Mesenchymal stem cell (in vitro differentiated cells and primary cell): ENCODE data around the gene POU6F2.

Experiments used
- DNase-seq: peaks from one replicate; pipeline ENCODE4 v3.0.0-alpha.2; 2013
- H2AFZ ChIP-seq: one replicate; pipeline ENCODE4 v1.6.1; 2013; ENCODE audit warnings: low read depth, mild to moderate bottlenecking, control low read depth, inconsistent platforms, low read length, moderate library complexity
- H2AK5ac ChIP-seq: 2 replicates; pipeline ENCODE4 v1.6.1; 2013; ENCODE audit warnings: low read length, moderate library complexity, mild to moderate bottlenecking, inconsistent platforms; ENCODE audit not compliant: severe bottlenecking
- H2BK120ac ChIP-seq: one replicate; pipeline ENCODE4 v1.6.1; 2013; ENCODE audit warnings: low read depth, mild to moderate bottlenecking, inconsistent platforms, low read length, moderate library complexity
- H2BK12ac ChIP-seq, 2 experiments: one replicate each; pipeline ENCODE4 v1.6.1; 2013; ENCODE audit warnings: inconsistent platforms in 2 of 2, low read length in 2 of 2, mild to moderate bottlenecking in 2 of 2, moderate library complexity in 2 of 2, control low read depth in 1 of 2
- H2BK15ac ChIP-seq: one replicate; pipeline ENCODE4 v1.6.1; 2013; ENCODE audit warnings: mild to moderate bottlenecking, low read depth, inconsistent platforms; ENCODE audit not compliant: poor library complexity, severe bottlenecking
- H2BK5ac ChIP-seq: 2 replicates; pipeline ENCODE4 v1.6.1; 2013; ENCODE audit warnings: low read depth, mild to moderate bottlenecking, low read length, control low read depth, inconsistent platforms; ENCODE audit not compliant: poor library complexity, severe bottlenecking
- H3K14ac ChIP-seq, 2 experiments: one replicate each; pipeline ENCODE4 v1.6.1; 2013; ENCODE audit warnings: inconsistent platforms in 2 of 2, low read length in 2 of 2, control low read depth in 1 of 2, mild to moderate bottlenecking in 1 of 2, moderate library complexity in 1 of 2
- H3K18ac ChIP-seq, 2 experiments: one replicate each; pipeline ENCODE4 v1.6.1; 2013; ENCODE audit warnings: inconsistent platforms in 2 of 2, low read length in 2 of 2, control low read depth in 1 of 2, low read depth in 1 of 2, mild to moderate bottlenecking in 1 of 2
- H3K23ac ChIP-seq, 2 experiments: one replicate each; pipeline ENCODE4 v1.6.1; 2013; ENCODE audit warnings: inconsistent platforms in 2 of 2, low read length in 2 of 2, mild to moderate bottlenecking in 2 of 2, moderate library complexity in 2 of 2, control low read depth in 1 of 2
- H3K27ac ChIP-seq: 2 replicates; pipeline ENCODE4 v1.5.1; 2013; ENCODE audit warnings: mild to moderate bottlenecking, moderate library complexity, low read length, control low read depth, inconsistent platforms; ENCODE audit not compliant: poor library complexity, severe bottlenecking
- H3K27me3 ChIP-seq, 2 experiments: 2 replicates each; pipeline versions ENCODE4 v1.6.1 to v1.7.0; 2013; ENCODE audit warnings: low read length in 2 of 2, mild to moderate bottlenecking in 2 of 2, moderate library complexity in 2 of 2, control low read depth in 1 of 2, inconsistent platforms in 1 of 2; ENCODE audit not compliant: control insufficient read depth in 1 of 2, insufficient read depth in 1 of 2
- H3K36me3 ChIP-seq, 2 experiments: 2 replicates each; pipeline versions ENCODE4 v1.6.1 to v1.7.0; 2013; ENCODE audit warnings: low read length in 2 of 2, control low read depth in 1 of 2, inconsistent platforms in 1 of 2, low read depth in 1 of 2, mild to moderate bottlenecking in 1 of 2; ENCODE audit not compliant: insufficient read depth in 2 of 2, control insufficient read depth in 1 of 2
- H3K4ac ChIP-seq, 2 experiments: one replicate each; pipeline ENCODE4 v1.6.1; 2013; ENCODE audit warnings: inconsistent platforms in 2 of 2, low read length in 2 of 2, mild to moderate bottlenecking in 2 of 2, moderate library complexity in 2 of 2, control low read depth in 1 of 2, low read depth in 1 of 2
- H3K4me1 ChIP-seq: 2 replicates; pipeline ENCODE4 v1.6.1; 2013; ENCODE audit warnings: low read depth, low read length, control low read depth; ENCODE audit not compliant: control insufficient read depth, insufficient read depth
- H3K4me2 ChIP-seq: 2 replicates; pipeline ENCODE4 v1.6.1; 2013; ENCODE audit warnings: low read length, mild to moderate bottlenecking, inconsistent platforms; ENCODE audit not compliant: poor library complexity, severe bottlenecking
- H3K4me3 ChIP-seq, 2 experiments: 2 replicates each; pipeline versions ENCODE4 v1.5.1 to v1.7.0; 2013; ENCODE audit warnings: low read length in 2 of 2, mild to moderate bottlenecking in 2 of 2, control low read depth in 1 of 2, low read depth in 1 of 2; ENCODE audit not compliant: insufficient read depth in 1 of 2
- H3K79me1 ChIP-seq: replicated peaks from 2 replicates; pipeline ENCODE4 v1.6.1; 2013; ENCODE audit warnings: mild to moderate bottlenecking, control low read depth, low read length, inconsistent platforms; ENCODE audit not compliant: poor library complexity, severe bottlenecking
- H3K9ac ChIP-seq: 2 replicates; pipeline ENCODE4 v1.7.0; 2013; ENCODE audit warnings: mild to moderate bottlenecking, low read length, moderate library complexity
- H3K9me3 ChIP-seq: 2 replicates; pipeline ENCODE4 v1.7.0; 2013; ENCODE audit warnings: mild to moderate bottlenecking, low read length; ENCODE audit not compliant: control insufficient read depth
- H4K8ac ChIP-seq: one replicate; pipeline ENCODE4 v1.6.1; 2013; ENCODE audit warnings: inconsistent platforms, mild to moderate bottlenecking, low read length, moderate library complexity
- H4K91ac ChIP-seq: one replicate; pipeline ENCODE4 v1.6.1; 2013; ENCODE audit warnings: mild to moderate bottlenecking, low read length, inconsistent platforms
- WGBS: methylation state at CpG from one replicate; pipeline ENCODE4 v1.1.7; 2013; ENCODE audit warnings: mixed read lengths; 5-methylcytosine and 5-hydroxymethylcytosine counted together

The POU6F2 gene

GRCh38 chr7:38975944-38976392 lies 1.7 kb upstream of the POU6F2 start:
- no peak overlapping the region for H3K4ac ChIP-seq
- H3K4me3 ChIP-seq, result peak overlapping the region; percentile 45 to 52
- H3K27ac ChIP-seq, result no peak overlapping the region
- no peak overlapping the region for H3K14ac ChIP-seq
- no peak overlapping the region for H2BK5ac ChIP-seq
- no peak for DNase-seq
- no peaks in the 10 kb centered on the region for H3K36me3 ChIP-seq
- peak overlapping the region; percentile 92 for H3K4me2 ChIP-seq
- 12% methylated on average over 38 of the region's 38 CpGs for WGBS
- no peak overlapping the region for H2AK5ac ChIP-seq
- H3K27me3 ChIP-seq, result peaks cover 27 to 55% of the 10 kb centered on the region in 2 experiments
- no peaks in the 10 kb centered on the region for H3K9me3 ChIP-seq
- peaks cover 6% of the 10 kb centered on the region for H3K4me1 ChIP-seq
- H2BK120ac ChIP-seq, result no peak overlapping the region
- H3K18ac ChIP-seq, result no peak overlapping the region
- no peak overlapping the region for H2BK12ac ChIP-seq
- no peak overlapping the region for H3K9ac ChIP-seq
- H2BK15ac ChIP-seq, result no peak overlapping the region
- peak overlapping the region; percentile 6 for H2AFZ ChIP-seq
- H3K79me1 ChIP-seq, result no peaks in the 10 kb centered on the region
- no peak overlapping the region for H4K91ac ChIP-seq
- H3K23ac ChIP-seq, result no peak overlapping the region
- no peak overlapping the region for H4K8ac ChIP-seq

- Histone ChIP-seq H3K4ac (no peak overlapping the region), H3K23ac (no peak overlapping the region), H2BK15ac (no peak overlapping the region), H3K4me2 (no peak overlapping the region), H4K91ac (no peak overlapping the region), H2AK5ac (no peak overlapping the region), H3K18ac (no peak overlapping the region), H2BK5ac (no peak overlapping the region), H3K27me3 (peaks cover 27 to 55% of the 10 kb centered on the region in 2 experiments), H2BK120ac (no peak overlapping the region), H3K4me3 (no peak overlapping the region), H3K9me3 (no peaks in the 10 kb centered on the region), H3K27ac (no peak overlapping the region), H3K4me1 (peaks cover 6% of the 10 kb centered on the region), H2AFZ (no peak overlapping the region), H3K9ac (no peak overlapping the region), H2BK12ac (no peak overlapping the region), H3K36me3 (no peaks in the 10 kb centered on the region), H3K14ac (no peak overlapping the region), H3K79me1 (no peaks in the 10 kb centered on the region), H4K8ac (no peak overlapping the region)
- 62% methylated on average over 3 of the region's 5 CpGs for WGBS
- DNase-seq, result no peak
Measured at GRCh38 chr7:38978491-38978890, 782 bp downstream of the POU6F2 start.

DNA sequence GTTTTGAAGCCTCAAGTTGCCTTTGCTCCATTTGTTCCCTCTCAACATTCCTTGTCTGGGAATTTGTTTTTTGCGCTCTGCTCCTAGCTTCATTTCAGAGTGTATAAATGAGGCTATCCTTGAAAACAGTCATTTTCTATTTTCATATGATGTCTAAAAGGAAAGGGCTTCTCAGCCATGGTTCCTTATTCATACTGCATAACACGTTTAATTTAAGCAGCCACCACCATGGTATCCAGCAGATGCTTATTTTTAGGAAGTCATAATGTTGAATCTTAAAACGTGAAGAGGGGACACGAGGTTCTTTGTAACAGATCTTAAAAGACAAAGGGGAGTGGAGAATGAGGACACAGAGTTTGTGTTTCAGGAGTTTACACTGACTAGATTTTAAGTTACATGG lies 14.5 kb downstream of the POU6F2 start:
- H4K91ac ChIP-seq, result no peak overlapping the region
- no peaks in the 10 kb centered on the region for H3K79me1 ChIP-seq
- no peak overlapping the region for H3K4me2 ChIP-seq
- H4K8ac ChIP-seq, result no peak overlapping the region
- H3K18ac ChIP-seq, result no peak overlapping the region
- H2BK120ac ChIP-seq, result no peak overlapping the region
- H2AK5ac ChIP-seq, result no peak overlapping the region
- H2AFZ ChIP-seq, result no peak overlapping the region
- H2BK5ac ChIP-seq, result no peak overlapping the region
- H3K23ac ChIP-seq, result no peak overlapping the region
- no peak overlapping the region for H3K4me3 ChIP-seq
- H3K36me3 ChIP-seq, result no peaks in the 10 kb centered on the region
- no peak overlapping the region for H2BK15ac ChIP-seq
- H3K14ac ChIP-seq, result no peak overlapping the region
- no peak overlapping the region for H2BK12ac ChIP-seq
- no peak overlapping the region for H3K27ac ChIP-seq
- H3K4me1 ChIP-seq, result no peaks in the 10 kb centered on the region
- H3K9ac ChIP-seq, result no peak overlapping the region
- no peak overlapping the region for H3K4ac ChIP-seq
- no peak for DNase-seq
- WGBS, result 60% methylated on average over 2 of the region's 4 CpGs
- peaks cover 0 to 8% of the 10 kb centered on the region in 2 experiments for H3K27me3 ChIP-seq
- H3K9me3 ChIP-seq, result no peaks in the 10 kb centered on the region

DNA sequence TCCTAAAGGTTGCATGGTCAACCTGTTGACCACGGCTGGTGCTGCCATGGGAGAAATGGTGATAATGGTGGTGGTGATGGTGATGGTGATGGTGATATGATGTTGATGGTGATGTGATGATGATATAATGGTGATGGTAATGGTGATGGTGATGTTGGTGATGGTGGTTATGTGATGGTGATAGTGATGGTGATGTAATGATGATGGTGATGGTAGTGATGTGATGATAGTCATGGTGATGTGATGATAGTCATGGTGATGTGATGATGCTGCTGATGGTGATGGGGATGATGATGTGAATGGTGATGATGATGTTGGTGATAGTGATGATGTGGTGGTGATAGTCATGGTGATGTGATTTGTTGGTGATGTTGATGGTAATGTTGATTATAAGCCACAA lies 23.9 kb downstream of the POU6F2 start:
- Histone ChIP-seq H2AK5ac (no peak overlapping the region), H3K27me3 (no peaks in the 10 kb centered on the region), H3K4ac (no peak overlapping the region), H3K4me3 (no peak overlapping the region), H2BK15ac (no peak overlapping the region), H2BK12ac (no peak overlapping the region), H3K4me1 (no peaks in the 10 kb centered on the region), H3K23ac (no peak overlapping the region), H3K4me2 (no peak overlapping the region), H4K8ac (no peak overlapping the region), H2BK5ac (no peak overlapping the region), H3K9ac (no peak overlapping the region), H3K9me3 (no peaks in the 10 kb centered on the region), H3K14ac (no peak overlapping the region), H3K36me3 (no peaks in the 10 kb centered on the region), H3K27ac (no peak overlapping the region), H2BK120ac (no peak overlapping the region), H3K79me1 (no peaks in the 10 kb centered on the region), H4K91ac (no peak overlapping the region), H2AFZ (no peak overlapping the region), H3K18ac (no peak overlapping the region)
- WGBS, result 76% methylated on average over 1 of the region's 1 CpG
- DNase-seq, result no peak
